Skeletal muscle tissue (tissue), 4 donors: ENCODE results near the gene TLE7. TPM values are rescaled to one million over a fixed set of nuclear protein-coding genes. Genes with fewer than 3 reads are reported as not detected.
A peak's percentile ranks its signal among the peaks of the same experiment; 100 is the strongest.

Experiments used
- H3K27ac ChIP-seq: one replicate; pipeline ENCODE4 v1.7.0; 2013; ENCODE audit warnings: mild to moderate bottlenecking, low read depth, low read length, inconsistent platforms
- H3K27me3 ChIP-seq, 3 donors: one replicate each; pipeline ENCODE4 v1.7.0; 2013; ENCODE audit warnings: low read length in 3 of 3; ENCODE audit not compliant: control insufficient read depth in 3 of 3, insufficient read depth in 3 of 3
- H3K36me3 ChIP-seq, 3 donors: one replicate each; pipeline ENCODE4 v1.7.0; 2013; ENCODE audit warnings: low read length in 3 of 3; ENCODE audit not compliant: control insufficient read depth in 3 of 3, insufficient read depth in 3 of 3
- H3K4me1 ChIP-seq, 3 donors: one replicate each; pipeline ENCODE4 v1.7.0; 2013; ENCODE audit warnings: low read length in 3 of 3, mild to moderate bottlenecking in 3 of 3; ENCODE audit not compliant: control insufficient read depth in 3 of 3, insufficient read depth in 3 of 3
- H3K4me3 ChIP-seq, 3 donors: one replicate each; pipeline ENCODE4 v1.7.0; 2013; ENCODE audit warnings: low read length in 3 of 3
- H3K9ac ChIP-seq, 3 donors: one replicate each; pipeline ENCODE4 v1.7.0; 2013; ENCODE audit warnings: low read length in 3 of 3, mild to moderate bottlenecking in 3 of 3, moderate library complexity in 2 of 3, low read depth in 1 of 3
- H3K9me3 ChIP-seq, 3 donors: one replicate each; pipeline ENCODE4 v1.7.0; 2013; ENCODE audit warnings: low read length in 3 of 3; ENCODE audit not compliant: control insufficient read depth in 3 of 3
- total RNA-seq: library from RNA; depleted of rRNA; stranded (reverse); fragments of >200 nt; gene quantifications from one replicate; pipeline ENCODE4 v1.2.3, GENCODE V29; 2014
- donor health status: Osteomylitis.

TLE7 gene
- total RNA-seq, 1 donor from 2014 or later = not detected

DNA sequence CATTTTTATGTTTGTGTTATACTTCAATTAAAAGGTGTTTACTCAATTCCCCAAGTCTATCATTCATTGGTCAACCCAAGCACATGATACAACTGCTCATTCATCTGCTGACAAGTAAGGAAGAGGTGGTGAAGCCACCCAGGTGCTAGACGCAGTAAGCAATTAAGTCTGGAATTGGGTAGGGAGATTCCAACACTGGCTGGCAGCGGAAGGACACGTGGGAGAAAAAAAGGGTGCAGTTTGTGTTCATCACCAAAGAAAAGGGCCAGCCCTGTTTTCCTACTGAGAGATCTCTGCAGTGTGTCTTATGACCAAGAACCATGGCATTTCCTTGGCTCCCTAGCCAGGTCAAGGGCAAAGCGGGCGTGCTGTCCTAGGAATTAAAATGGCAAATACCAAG is 32.0 kb upstream of the TLE7 start:
- no peaks in the 10 kb centered on the region for H3K27me3 ChIP-seq

DNA sequence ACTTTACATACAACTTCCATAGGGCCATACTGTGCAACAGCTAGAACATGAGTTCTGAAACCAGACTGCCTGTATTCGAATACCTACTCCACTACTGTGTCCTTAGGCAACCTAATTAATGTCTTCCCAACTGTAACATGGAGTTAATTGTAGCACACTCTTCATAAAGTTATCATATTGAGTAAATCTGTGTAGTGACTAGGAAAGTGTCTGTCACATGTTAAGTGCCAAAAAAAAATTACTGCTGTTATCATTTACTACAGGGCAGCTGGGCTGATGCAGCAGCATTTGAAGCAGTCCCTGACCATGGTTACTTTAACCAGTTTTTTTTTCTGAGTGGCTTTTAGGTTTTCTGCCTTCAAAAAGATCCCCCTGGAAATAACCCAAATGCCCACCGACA is 31.1 kb upstream of the TLE7 start:
- Histone ChIP-seq H3K4me1 (no peaks in the 10 kb centered on the region), H3K27me3 (no peaks in the 10 kb centered on the region), H3K27ac (no peak overlapping the region), H3K36me3 (peaks cover 43 to 49% (median 44%) of the 10 kb centered on the region in 3 donors), H3K4me3 (no peak overlapping the region), H3K9ac (no peak overlapping the region), H3K9me3 (no peaks in the 10 kb centered on the region)

More for the DNA sequence above, 32.0 kb upstream of the TLE7 start:
- Histone ChIP-seq H3K4me3 (no peak overlapping the region), H3K27ac (no peak overlapping the region), H3K9me3 (no peaks in the 10 kb centered on the region), H3K36me3 (peaks cover 51 to 56% (median 53%) of the 10 kb centered on the region in 3 donors), H3K4me1 (no peaks in the 10 kb centered on the region), H3K9ac (no peak overlapping the region)

DNA sequence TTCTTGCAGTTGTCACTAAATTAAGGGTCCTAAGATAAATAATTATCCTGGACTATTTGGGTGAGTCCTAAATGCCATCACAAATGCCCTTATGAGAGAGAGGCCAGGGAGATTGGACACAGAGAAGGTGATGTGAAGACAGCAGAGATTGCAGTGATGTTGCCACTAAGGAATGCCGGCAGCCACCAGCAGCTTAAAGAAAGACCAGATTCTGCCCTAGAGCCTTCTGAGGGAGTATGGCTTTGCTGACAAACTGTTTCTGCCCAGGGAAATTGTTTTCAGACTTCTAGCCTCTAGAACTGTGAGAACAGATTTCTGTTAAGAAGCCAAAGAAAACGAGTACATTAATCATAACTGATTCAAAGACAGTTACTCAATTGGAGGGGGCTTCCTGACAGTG is 30.2 kb upstream of the TLE7 start:
- Histone ChIP-seq H3K27ac (no peak overlapping the region), H3K9me3 (no peaks in the 10 kb centered on the region), H3K27me3 (no peaks in the 10 kb centered on the region), H3K36me3 (peaks cover 34 to 40% (median 35%) of the 10 kb centered on the region in 3 donors), H3K4me3 (no peak overlapping the region), H3K9ac (no peak overlapping the region), H3K4me1 (no peaks in the 10 kb centered on the region)

DNA sequence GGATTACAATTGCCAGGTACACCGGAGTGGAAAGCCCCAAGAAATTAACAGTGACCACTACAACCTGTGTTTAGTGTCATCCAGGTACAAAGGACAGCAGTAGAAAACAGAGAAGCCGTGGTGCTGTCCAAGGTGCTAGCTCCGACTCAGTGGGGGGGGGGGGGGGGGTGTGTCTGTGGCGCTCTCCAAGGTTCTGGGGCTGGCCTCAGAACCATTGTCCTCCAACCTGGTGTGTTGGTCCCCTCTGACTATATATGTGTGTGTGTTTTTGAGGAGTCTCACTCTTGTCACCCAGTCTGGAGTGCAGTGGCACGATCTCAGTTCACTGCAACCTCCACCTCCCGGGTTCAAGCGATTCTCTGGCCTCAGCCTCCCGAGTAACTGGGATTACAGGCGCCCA is 26.0 kb upstream of the TLE7 start:
- Histone ChIP-seq H3K27ac (no peak overlapping the region), H3K27me3 (no peaks in the 10 kb centered on the region), H3K36me3 (peaks cover 3 to 14% (median 13%) of the 10 kb centered on the region in 3 donors)

DNA sequence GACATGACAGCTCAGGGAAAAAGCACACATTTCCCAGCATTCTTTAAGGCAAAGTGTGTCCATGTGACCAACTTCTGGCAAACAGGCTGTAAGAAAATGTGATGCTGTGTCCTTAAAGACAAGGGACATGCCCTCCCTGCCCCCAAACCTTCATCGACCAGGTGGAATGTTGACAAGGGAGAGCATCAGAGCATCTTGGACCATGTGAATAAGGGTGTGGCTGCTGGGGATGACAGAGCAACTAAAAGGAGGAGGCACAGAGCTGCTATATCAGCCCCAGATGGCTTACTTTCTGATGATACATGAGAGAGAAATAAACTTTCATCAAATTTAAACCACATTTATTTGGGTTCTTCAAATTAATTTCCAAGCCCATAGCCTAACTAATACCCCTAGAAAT is 22.4 kb upstream of the TLE7 start:
- no peaks in the 10 kb centered on the region for H3K27me3 ChIP-seq
- no peaks in the 10 kb centered on the region for H3K9me3 ChIP-seq
- H3K36me3 ChIP-seq = no peaks in the 10 kb centered on the region
- H3K4me3 ChIP-seq = no peak overlapping the region
- no peak overlapping the region for H3K27ac ChIP-seq
- H3K4me1 ChIP-seq = peaks cover 4 to 22% (median 7%) of the 10 kb centered on the region in 3 donors
- no peak overlapping the region for H3K9ac ChIP-seq

More for the DNA sequence above, 26.0 kb upstream of the TLE7 start:
- peaks cover 0 to 5% (median 0%) of the 10 kb centered on the region in 3 donors for H3K4me1 ChIP-seq
- no peak overlapping the region for H3K9ac ChIP-seq
- no peaks in the 10 kb centered on the region for H3K9me3 ChIP-seq
- no peak overlapping the region for H3K4me3 ChIP-seq

DNA sequence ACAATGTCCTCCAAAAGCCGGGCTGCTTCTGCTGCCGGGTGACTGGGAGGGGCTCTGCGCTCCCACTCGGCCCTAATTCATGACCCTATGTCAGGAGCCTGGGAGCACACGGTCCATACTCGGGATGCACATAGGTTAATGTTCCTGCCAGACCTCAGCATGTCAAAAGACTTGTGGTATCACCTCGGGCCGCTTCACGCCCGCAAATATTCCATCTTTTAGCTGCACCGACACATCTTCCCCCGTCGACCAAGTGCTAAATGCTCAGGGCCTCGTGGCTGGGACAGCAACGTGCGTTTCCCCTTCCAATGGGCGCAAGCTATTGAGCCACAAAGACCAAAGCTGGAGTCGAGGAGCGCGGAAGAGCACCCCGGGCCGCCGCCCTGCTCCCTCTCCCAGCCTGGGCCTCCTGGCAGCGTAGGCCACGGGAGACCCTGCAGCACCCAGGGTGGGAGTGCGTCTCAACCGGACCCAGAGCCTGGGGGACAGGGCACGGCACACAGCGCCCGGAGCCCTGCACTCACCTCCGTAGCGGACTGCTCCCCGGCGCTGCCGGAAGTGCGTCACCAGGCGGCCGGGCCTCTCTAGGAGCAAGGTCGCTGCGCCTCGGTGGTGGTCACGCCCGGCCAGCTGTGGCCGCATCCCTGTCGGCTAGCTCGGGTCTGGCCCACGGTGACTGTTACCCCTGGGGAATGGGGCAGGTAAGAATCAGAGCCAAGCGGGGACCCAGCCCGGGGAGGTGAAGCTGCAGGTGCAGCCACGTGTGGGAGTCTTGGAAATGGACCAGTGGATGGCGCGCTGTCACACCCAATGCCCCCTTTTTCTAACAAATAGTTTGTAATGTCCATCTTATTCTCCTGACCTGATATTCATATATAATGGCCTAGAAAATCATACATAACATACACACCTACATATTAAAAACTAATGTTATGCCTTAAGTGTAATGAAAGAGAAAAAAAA is 20.1 kb upstream of the TLE7 start, which contains the start of gene ZNF23:
Gene ZNF23 (minus strand): TSS at position 562 of the 963 bp plus-strand sequence. CDS start 5,451 bp downstream, outside the sequence.
- H3K36me3 ChIP-seq = no peaks in the 10 kb centered on the region

DNA sequence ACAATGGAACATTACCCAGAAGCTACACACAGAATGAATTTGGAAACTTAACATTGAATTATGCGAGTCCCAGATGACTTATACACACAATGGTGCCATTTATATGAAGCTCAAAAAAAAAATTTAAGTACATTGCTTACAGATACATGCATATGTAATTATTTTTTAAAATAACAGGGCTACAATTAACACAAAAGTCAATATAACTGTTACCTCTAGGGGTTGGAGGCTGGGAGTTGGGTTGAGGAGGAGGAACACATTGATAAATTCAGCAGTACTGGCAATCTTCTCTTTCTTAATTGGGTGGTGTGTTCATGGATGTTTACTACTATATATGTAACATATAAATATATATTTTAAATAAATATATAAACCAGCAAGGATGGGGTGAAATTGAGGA is 19.1 kb upstream of the TLE7 start:
- Histone ChIP-seq H3K36me3 (peaks cover 8 to 9% (median 8%) of the 10 kb centered on the region in 3 donors), H3K9ac (no peak overlapping the region), H3K4me1 (peaks cover 4 to 22% (median 7%) of the 10 kb centered on the region in 3 donors), H3K27me3 (no peaks in the 10 kb centered on the region), H3K27ac (no peak overlapping the region), H3K9me3 (no peaks in the 10 kb centered on the region), H3K4me3 (peak overlapping the region; percentile 94 to 97 (median 96))

More for the DNA sequence above, 20.1 kb upstream of the TLE7 start, which contains the start of gene ZNF23:
- no peaks in the 10 kb centered on the region for H3K27me3 ChIP-seq
- H3K9me3 ChIP-seq = no peaks in the 10 kb centered on the region
- peak within 1 kb of the TSS; percentile 54 for H3K27ac ChIP-seq
- peaks cover 4 to 22% (median 7%) of the 10 kb centered on the region in 3 donors for H3K4me1 ChIP-seq
- peak within 1 kb of the TSS; percentile 83 to 96 (median 94) for H3K9ac ChIP-seq
- peak within 1 kb of the TSS; percentile 94 to 97 (median 96) for H3K4me3 ChIP-seq

DNA sequence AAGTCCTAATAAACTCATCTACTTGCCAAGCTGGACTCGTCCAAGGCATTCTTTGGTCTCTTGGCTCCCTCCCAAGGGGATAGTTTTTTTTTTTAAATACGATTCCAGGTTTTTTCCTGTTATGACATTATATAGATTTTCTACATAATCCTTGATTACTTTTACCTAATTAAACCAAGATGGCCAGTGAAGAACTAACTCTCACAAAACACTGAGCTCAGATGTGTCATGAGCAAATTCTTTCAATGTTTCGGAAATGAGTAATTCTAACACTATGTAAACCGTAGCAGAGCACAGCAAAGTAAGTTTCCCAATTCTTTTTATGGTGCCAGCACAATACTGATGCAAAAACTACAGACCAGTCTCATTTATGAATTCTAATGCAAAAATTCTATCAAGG is 18.4 kb upstream of the TLE7 start:
- no peak overlapping the region for H3K9ac ChIP-seq
- H3K4me3 ChIP-seq = no peak overlapping the region
- H3K27me3 ChIP-seq = no peaks in the 10 kb centered on the region
- H3K27ac ChIP-seq = no peak overlapping the region
- peaks cover 4 to 22% (median 7%) of the 10 kb centered on the region in 3 donors for H3K4me1 ChIP-seq
- H3K9me3 ChIP-seq = no peaks in the 10 kb centered on the region
- peaks cover 15 to 16% (median 15%) of the 10 kb centered on the region in 3 donors for H3K36me3 ChIP-seq

DNA sequence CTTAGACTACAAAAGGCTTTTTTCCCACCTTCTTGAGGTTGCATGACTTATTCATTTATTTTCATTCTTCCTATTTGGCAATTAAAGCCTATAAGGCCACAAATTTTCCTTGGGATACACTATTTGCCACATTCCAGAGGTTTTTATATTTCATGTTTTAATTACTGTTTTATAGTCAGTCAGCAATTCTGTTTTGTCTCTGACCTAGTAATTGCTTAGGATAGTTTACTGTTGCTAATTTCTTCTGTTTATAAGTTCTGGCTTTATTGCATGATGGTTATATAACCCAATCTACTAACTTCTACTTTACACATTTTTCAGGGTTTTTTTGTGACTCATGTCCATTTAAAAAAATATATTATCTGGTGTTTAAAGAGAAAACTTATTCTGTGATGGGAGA is 17.7 kb upstream of the TLE7 start:
- H3K27me3 ChIP-seq = no peaks in the 10 kb centered on the region
- H3K9me3 ChIP-seq = peaks cover 0 to 2% (median 0%) of the 10 kb centered on the region in 3 donors
- H3K9ac ChIP-seq = no peak overlapping the region
- peaks cover 4 to 22% (median 7%) of the 10 kb centered on the region in 3 donors for H3K4me1 ChIP-seq
- no peak overlapping the region for H3K4me3 ChIP-seq
- H3K27ac ChIP-seq = no peak overlapping the region
- peaks cover 22 to 23% (median 22%) of the 10 kb centered on the region in 3 donors for H3K36me3 ChIP-seq

DNA sequence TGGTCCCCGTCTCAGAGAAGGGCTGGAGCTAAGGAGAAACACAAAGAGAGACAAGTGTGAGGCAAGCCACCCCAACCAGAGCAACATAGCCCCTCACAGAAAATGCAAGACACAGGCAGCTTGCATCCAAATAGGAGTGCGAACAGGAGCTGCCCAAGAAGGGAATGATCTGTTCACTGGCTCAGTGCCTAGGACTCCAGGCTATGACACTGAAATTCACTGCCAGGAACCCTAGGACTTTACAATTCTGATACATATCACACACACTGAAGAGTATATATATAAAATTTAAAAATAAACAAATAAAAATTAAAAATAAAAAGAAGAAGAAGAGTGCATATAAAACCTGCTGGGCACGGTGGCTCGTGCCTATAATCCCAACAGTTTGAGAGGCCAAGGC is 14.9 kb upstream of the TLE7 start:
- H3K4me1 ChIP-seq = peaks cover 4 to 10% (median 6%) of the 10 kb centered on the region in 3 donors
- H3K9ac ChIP-seq = no peak overlapping the region
- no peak overlapping the region for H3K27ac ChIP-seq
- H3K4me3 ChIP-seq = no peak overlapping the region
- H3K36me3 ChIP-seq = peaks cover 49 to 50% (median 49%) of the 10 kb centered on the region in 3 donors
- no peaks in the 10 kb centered on the region for H3K27me3 ChIP-seq
- H3K9me3 ChIP-seq = peaks cover 3 to 20% (median 8%) of the 10 kb centered on the region in 3 donors
